Testis (tissue), 3 donors: Measurements from ENCODE around the gene LRRC74A. TPM values are rescaled to one million over a fixed set of nuclear protein-coding genes. Genes with fewer than 3 reads are reported as not detected.

ENCODE experiments used
- DNase-seq: peaks from one replicate; pipeline ENCODE4 v3.0.0-alpha.2; 2019
- H3K27ac ChIP-seq, 2 donors: fragments of 200-600 bp; sonication (generic); one replicate each; pipeline ENCODE4 v1.5.1; 2019
- H3K27me3 ChIP-seq: fragments of 200-600 bp; sonication (generic); one replicate; pipeline ENCODE4 v1.5.1; 2019
- H3K36me3 ChIP-seq: fragments of 200-600 bp; sonication (generic); one replicate; pipeline ENCODE4 v1.5.1; 2017; ENCODE audit warnings: low read depth; ENCODE audit errors: missing control alignments
- H3K4me1 ChIP-seq: fragments of 200-600 bp; sonication (generic); one replicate; pipeline ENCODE4 v1.5.1; 2019
- H3K4me3 ChIP-seq, 2 donors: fragments of 200-600 bp; sonication (generic); one replicate each; pipeline ENCODE4 v1.5.1; 2017 to 2019
- H3K9me3 ChIP-seq: fragments of 200-600 bp; sonication (generic); one replicate; pipeline ENCODE4 v1.5.1; 2017
- CTCF ChIP-seq, 3 experiments: fragments of 450-650 bp in 2 of 3; fragments of 200-600 bp in 1 of 3; sonication (generic) in 1 of 3; IDR thresholded peaks; one replicate each; pipeline ENCODE4 v1.5.1; 2016 to 2019; ENCODE audit warnings: antibody characterized with exemption in 3 of 3, mild to moderate bottlenecking in 2 of 3, moderate library complexity in 1 of 3
- POLR2A ChIP-seq: fragments of 450-650 bp; IDR thresholded peaks from one replicate; pipeline ENCODE4 v1.6.1; 2017; ENCODE audit warnings: antibody characterized with exemption, mild to moderate bottlenecking, moderate library complexity
- WGBS, 2 donors: methylation state at CpG; one replicate each; pipeline ENCODE4 v1.1.5; 2018; 5-methylcytosine and 5-hydroxymethylcytosine counted together
- intact Hi-C: fragments of 100-400 bp; cut with DNase I; formaldehyde crosslinking; loops from one replicate; pipeline ENCODE4 v1.15.1; 2023; ENCODE audit warnings: low total_unique reads
- polyA plus RNA-seq: library from polyadenylated mRNA; stranded (reverse); fragments of 350-450 nt; fragmentation: Illumina TruSeq; extraction: RNeasy Lipid Tissue Mini Kit (QIAGEN cat#74804); gene quantifications from one replicate; pipeline ENCODE4 v1.2.3, GENCODE V29; 2014; ENCODE audit warnings: low read depth, low replicate concordance; ENCODE audit not compliant: insufficient read depth
- total RNA-seq, 2 donors: library from RNA; depleted of rRNA; stranded (reverse); fragments of >200 nt; gene quantifications; one replicate each; pipeline ENCODE4 v1.2.3, GENCODE V29; 2016

The LRRC74A gene
- total and polyA plus RNA-seq, 3 donors from 2014 or later = 5.9 to 32.5 (median 28.7) TPM

GRCh38 chr14:76863724-76864407 lies 37.7 kb downstream of the LRRC74A start:
- Histone ChIP-seq H3K4me1 (no peaks in the 10 kb centered on the region), H3K36me3 (no peaks in the 10 kb centered on the region), H3K27ac (no peak overlapping the region), H3K9me3 (no peaks in the 10 kb centered on the region), H3K27me3 (no peaks in the 10 kb centered on the region), H3K4me3 (no peak overlapping the region)
- intact Hi-C loops = no loop called here
- WGBS, 2 donors = 38 to 41% methylated on average over 14 to 15 of the region's 15 CpGs
- DNase-seq = peak; percentile 30
- TF ChIP-seq CTCF (IDR thresholded peaks at IDR 0.05) (no peak), POLR2A (no peak)

GRCh38 chr14:76866456-76866855 lies 40.2 kb downstream of the LRRC74A start:
- H3K27ac ChIP-seq = no peak overlapping the region
- TF ChIP-seq CTCF (IDR thresholded peaks at IDR 0.05) = no peak
- no peak for TF ChIP-seq POLR2A
- H3K27me3 ChIP-seq = no peaks in the 10 kb centered on the region
- H3K36me3 ChIP-seq = no peaks in the 10 kb centered on the region
- no peak overlapping the region for H3K4me3 ChIP-seq
- H3K4me1 ChIP-seq = no peaks in the 10 kb centered on the region
- 69 to 70% methylated on average over 9 of the region's 9 CpGs for WGBS, 2 donors
- DNase-seq = no peak
- H3K9me3 ChIP-seq = no peaks in the 10 kb centered on the region
- intact Hi-C loops = no loop called here

- 63 to 86% methylated on average over 16 to 25 of the region's 25 CpGs for WGBS, 2 donors
- intact Hi-C loops = no loop called here
- TF ChIP-seq POLR2A (no peak), CTCF (IDR thresholded peaks at IDR 0.05) (no peak)
- no peaks in the 10 kb centered on the region for H3K9me3 ChIP-seq
- no peak for DNase-seq
- H3K27ac ChIP-seq = no peak overlapping the region
- H3K27me3 ChIP-seq = no peaks in the 10 kb centered on the region
- H3K36me3 ChIP-seq = no peaks in the 10 kb centered on the region
- H3K4me1 ChIP-seq = no peaks in the 10 kb centered on the region
- H3K4me3 ChIP-seq = no peak overlapping the region
These were observed 41.6 kb downstream of the LRRC74A start for GRCh38 chr14:76867516-76868453.

- no peak overlapping the region for H3K27ac ChIP-seq
- H3K36me3 ChIP-seq = no peaks in the 10 kb centered on the region
- 52% methylated on average over 23 to 29 of the region's 29 CpGs for WGBS, 2 donors
- TF ChIP-seq POLR2A (no peak), CTCF (IDR thresholded peaks at IDR 0.05) (no peak)
- H3K4me3 ChIP-seq = no peak overlapping the region
- H3K9me3 ChIP-seq = no peaks in the 10 kb centered on the region
- no peaks in the 10 kb centered on the region for H3K27me3 ChIP-seq
- no peaks in the 10 kb centered on the region for H3K4me1 ChIP-seq
- no peak for DNase-seq
- intact Hi-C loops = no loop called here
These were observed 42.4 kb downstream of the LRRC74A start for GRCh38 chr14:76868454-76869170.
